Psoas muscle (tissue), 8 donors: ENCODE data around the gene CADM1. TPM values are rescaled to one million over a fixed set of nuclear protein-coding genes. Genes with fewer than 3 reads are reported as not detected.

Source experiments
- ATAC-seq, 4 donors: fragments of 200-7000 bp; cut with Tn5 transposase; one replicate each; pipeline ENCODE4 v1.9.1; 2020; ENCODE audit warnings: moderate library complexity in 3 of 4, mild to moderate bottlenecking in 2 of 4
- DNase-seq, 2 donors: peaks; one replicate each; pipeline ENCODE4 v3.0.0-alpha.2; 2020
- H3K27ac ChIP-seq: fragments of 200-600 bp; one replicate; pipeline ENCODE4 v1.8.0; 2022
- H3K27me3 ChIP-seq, 3 donors: fragments of 200-600 bp in 1 of 3; one replicate each; pipeline versions ENCODE4 v1.6.1 to v1.8.0; 2013 to 2022; ENCODE audit warnings: low read length in 2 of 3, mild to moderate bottlenecking in 2 of 3, moderate library complexity in 1 of 3; ENCODE audit not compliant: insufficient read depth in 3 of 3
- H3K36me3 ChIP-seq, 2 donors: fragments of 200-600 bp in 1 of 2; one replicate each; pipeline versions ENCODE4 v1.6.1 to v1.8.0; 2013 to 2022; ENCODE audit warnings: low read depth in 1 of 2, mild to moderate bottlenecking in 1 of 2, moderate library complexity in 1 of 2; ENCODE audit not compliant: insufficient read depth in 1 of 2
- H3K4me1 ChIP-seq: fragments of 200-600 bp; one replicate; pipeline ENCODE4 v1.8.0; 2022
- H3K4me3 ChIP-seq: fragments of 200-600 bp; one replicate; pipeline ENCODE4 v1.8.0; 2022; ENCODE audit warnings: mild to moderate bottlenecking
- H3K9me3 ChIP-seq: fragments of 200-600 bp; one replicate; pipeline ENCODE4 v1.8.0; 2022
- WGBS, 3 donors: extraction: QIAGEN DNeasy Blood & Tissue Kit; methylation state at CpG; one replicate each; pipeline versions ENCODE4 v1.1.6 to v1.1.7; 2013; 5-methylcytosine and 5-hydroxymethylcytosine counted together
- intact Hi-C, 2 donors: fragments of 100-400 bp; cut with DNase I; formaldehyde crosslinking; loops; one replicate each; pipeline versions ENCODE4 v1.11.0 to v1.14.2; 2022
- polyA plus RNA-seq, 3 donors: library from polyadenylated mRNA; stranded (reverse); fragments of 200-250 nt; gene quantifications; one replicate each; pipeline ENCODE4 v1.2.3, GENCODE V29; 2013
- total RNA-seq, 4 donors: library from RNA; stranded (reverse); fragmentation: NEBNext Ultra II Directional in 2 of 4; extraction: Animal tissue kit (Norgen Biotek cat#: 25700) in 2 of 4; gene quantifications; one replicate each; pipeline versions ENCODE4 v1.2.1 to v1.2.4, GENCODE V29; 2021 to 2023
- TF ChIP-seq, protein P1 (sequence below): fragments of 200-600 bp; IDR thresholded peaks from one replicate; pipeline ENCODE4 v1.8.0; 2022; ENCODE audit warnings: antibody characterized with exemption
- donor health status: healthy with polysubstance abuse.
- donor health status: DM: no; HTN: no; CAD: no; lungs with moderate emphysema.
- donor health status: Bipolar disorder and iron deficiency.
- donor health status: healthy.
- donor health status: DM: yes; HTN: yes; CAD: no.
- donor health status: DM: no; HTN: no; CAD: no.
- donor health status: DM: no; HTN: no; CAD: no.
- donor health status: DM: yes; HTN: yes; CAD: no.

CADM1 gene
- total and polyA plus RNA-seq, 7 donors: 3.1 to 12.4 (median 9.5) TPM

DNA sequence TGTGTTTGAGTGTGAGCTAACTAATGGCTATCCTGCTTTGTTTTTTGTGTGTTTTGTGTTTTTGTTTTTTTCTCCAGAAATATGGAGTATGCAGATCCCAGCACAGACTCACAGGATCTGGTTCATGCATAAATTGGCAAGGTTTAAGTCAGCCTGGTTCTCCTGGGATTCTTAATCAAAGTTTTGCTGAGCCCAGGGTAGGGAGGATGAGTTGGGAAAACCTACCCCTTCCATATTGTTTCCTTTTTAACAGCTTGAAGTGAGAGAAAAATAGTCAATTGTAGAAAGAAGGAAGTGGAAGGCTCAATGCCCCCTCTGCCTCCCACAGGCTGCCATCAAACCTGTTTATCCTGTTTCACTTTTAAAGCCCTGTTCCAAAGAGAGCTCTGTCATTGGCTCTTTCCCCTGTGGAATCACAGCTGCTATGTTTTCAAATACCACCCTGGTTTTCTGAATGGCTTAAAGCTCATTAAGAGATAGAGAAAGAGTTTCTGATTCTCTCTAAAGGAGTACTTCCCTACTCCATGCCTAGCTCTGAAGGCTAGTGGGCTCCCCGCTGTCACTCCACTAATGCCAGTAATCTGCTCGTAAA lies 23.4 kb upstream of the CADM1 start:
- intact Hi-C loops: no loop called here
- Histone ChIP-seq H3K27me3 (no peaks in the 10 kb centered on the region), H3K4me1 (no peaks in the 10 kb centered on the region), H3K27ac (no peak overlapping the region), H3K4me3 (no peak overlapping the region), H3K36me3 (no peaks in the 10 kb centered on the region), H3K9me3 (no peaks in the 10 kb centered on the region)
- 95 to 100% (median 99%) methylated on average over 2 of the region's 2 CpGs for WGBS, 3 donors
- DNase-seq (no peak), ATAC-seq (no peak)
- TF ChIP-seq, protein P1, sequence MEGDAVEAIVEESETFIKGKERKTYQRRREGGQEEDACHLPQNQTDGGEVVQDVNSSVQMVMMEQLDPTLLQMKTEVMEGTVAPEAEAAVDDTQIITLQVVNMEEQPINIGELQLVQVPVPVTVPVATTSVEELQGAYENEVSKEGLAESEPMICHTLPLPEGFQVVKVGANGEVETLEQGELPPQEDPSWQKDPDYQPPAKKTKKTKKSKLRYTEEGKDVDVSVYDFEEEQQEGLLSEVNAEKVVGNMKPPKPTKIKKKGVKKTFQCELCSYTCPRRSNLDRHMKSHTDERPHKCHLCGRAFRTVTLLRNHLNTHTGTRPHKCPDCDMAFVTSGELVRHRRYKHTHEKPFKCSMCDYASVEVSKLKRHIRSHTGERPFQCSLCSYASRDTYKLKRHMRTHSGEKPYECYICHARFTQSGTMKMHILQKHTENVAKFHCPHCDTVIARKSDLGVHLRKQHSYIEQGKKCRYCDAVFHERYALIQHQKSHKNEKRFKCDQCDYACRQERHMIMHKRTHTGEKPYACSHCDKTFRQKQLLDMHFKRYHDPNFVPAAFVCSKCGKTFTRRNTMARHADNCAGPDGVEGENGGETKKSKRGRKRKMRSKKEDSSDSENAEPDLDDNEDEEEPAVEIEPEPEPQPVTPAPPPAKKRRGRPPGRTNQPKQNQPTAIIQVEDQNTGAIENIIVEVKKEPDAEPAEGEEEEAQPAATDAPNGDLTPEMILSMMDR: no peak

DNA sequence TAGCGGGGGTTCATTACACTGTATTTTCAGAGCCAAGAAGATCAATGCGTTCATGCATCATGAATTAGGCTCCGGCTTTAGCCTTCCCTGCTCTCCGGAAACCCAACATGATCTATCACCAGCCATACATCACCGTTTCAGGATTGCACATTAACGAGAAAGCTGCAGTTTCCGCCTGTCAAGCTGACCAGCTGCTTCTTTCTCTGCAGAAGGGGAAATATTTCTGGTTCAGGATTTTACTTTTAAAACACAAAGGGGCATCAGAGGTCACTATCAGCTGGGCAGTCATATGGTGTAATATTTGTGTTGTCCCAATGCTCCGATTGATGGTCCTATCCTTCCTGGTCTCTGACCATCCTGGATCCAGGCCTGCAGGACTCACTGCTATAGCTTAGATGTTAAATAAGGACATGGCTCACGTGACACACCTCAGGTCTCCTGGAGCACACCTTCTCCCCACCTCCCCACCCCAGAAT lies 21.4 kb upstream of the CADM1 start:
- H3K4me3 ChIP-seq: no peak overlapping the region
- H3K9me3 ChIP-seq: no peaks in the 10 kb centered on the region
- no peaks in the 10 kb centered on the region for H3K36me3 ChIP-seq
- no peak overlapping the region for H3K27ac ChIP-seq
- intact Hi-C loops: no loop called here
- DNase-seq: no peak
- H3K4me1 ChIP-seq: no peaks in the 10 kb centered on the region
- TF ChIP-seq, protein P1: no peak
- ATAC-seq: no peak
- peaks cover 0 to 4% (median 0%) of the 10 kb centered on the region in 3 donors for H3K27me3 ChIP-seq
- 76 to 80% (median 76%) methylated on average over 9 of the region's 9 CpGs for WGBS, 3 donors

DNA sequence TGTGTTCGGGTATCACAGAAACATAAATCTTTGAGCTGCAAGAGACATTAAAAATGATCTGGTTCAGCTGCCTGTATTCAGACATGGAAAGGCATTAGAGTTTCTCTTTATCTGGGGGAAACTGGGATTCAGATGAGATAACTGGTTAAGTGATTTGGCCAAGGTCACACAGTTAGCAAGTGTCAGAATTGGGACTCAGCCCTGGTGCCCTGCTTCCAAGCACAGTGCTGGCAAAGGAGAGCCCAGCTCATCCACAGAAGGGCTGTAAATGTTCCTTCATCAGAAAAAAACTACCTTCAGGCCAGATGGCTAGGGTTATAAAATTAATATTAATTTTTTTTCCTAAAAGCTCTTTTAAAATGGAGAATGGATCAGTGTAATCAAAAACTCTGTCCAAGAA lies 20.4 kb upstream of the CADM1 start:
- H3K4me1 ChIP-seq: no peaks in the 10 kb centered on the region
- H3K27ac ChIP-seq: no peak overlapping the region
- 0 to 84% (median 48%) methylated on average over 1 of the region's 1 CpG for WGBS, 3 donors
- intact Hi-C loops: no loop called here
- H3K27me3 ChIP-seq: peaks cover 0 to 4% (median 0%) of the 10 kb centered on the region in 3 donors
- DNase-seq (no peak), ATAC-seq (no peak)
- H3K9me3 ChIP-seq: no peaks in the 10 kb centered on the region
- TF ChIP-seq, protein P1: no peak
- H3K4me3 ChIP-seq: no peak overlapping the region
- no peaks in the 10 kb centered on the region for H3K36me3 ChIP-seq

DNA sequence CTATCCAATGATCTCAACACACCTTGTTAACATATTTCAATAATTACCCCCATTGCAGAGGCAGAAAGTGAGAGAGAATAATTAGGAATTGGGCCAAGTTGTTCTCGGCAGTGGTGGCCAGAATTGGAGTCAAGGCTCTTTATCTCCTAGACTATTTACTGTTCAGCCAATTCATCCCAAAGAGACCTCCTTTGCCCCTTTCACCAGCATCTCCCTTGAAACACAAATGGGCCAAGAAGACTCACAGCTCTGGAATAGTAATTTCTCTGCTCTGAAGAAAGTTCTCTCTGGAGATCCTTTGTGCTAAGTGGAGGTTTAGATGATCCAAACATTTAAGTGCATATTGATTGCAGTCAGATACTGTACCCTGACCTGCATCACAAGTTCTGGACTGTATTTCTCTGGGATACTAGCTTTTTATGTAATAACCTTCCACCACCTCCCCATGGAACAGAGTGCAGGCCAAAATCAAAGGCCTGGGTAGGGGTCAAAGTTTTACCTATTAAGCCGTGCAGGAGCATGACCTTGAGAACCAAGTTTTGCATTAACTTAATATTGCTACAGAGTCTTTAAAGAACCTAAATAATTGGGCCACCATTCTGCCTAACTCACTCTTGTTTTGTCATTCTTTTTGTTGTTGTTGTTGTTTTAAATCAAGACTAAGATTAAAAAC lies 19.6 kb upstream of the CADM1 start:
- no peaks in the 10 kb centered on the region for H3K9me3 ChIP-seq
- H3K4me1 ChIP-seq: no peaks in the 10 kb centered on the region
- WGBS, 3 donors: 63 to 74% (median 65%) methylated on average over 2 of the region's 2 CpGs
- H3K27me3 ChIP-seq: peaks cover 0 to 4% (median 0%) of the 10 kb centered on the region in 3 donors
- intact Hi-C loops: no loop called here
- no peaks in the 10 kb centered on the region for H3K36me3 ChIP-seq
- ATAC-seq (no peak), DNase-seq (no peak)
- TF ChIP-seq, protein P1: no peak
- H3K4me3 ChIP-seq: no peak overlapping the region
- no peak overlapping the region for H3K27ac ChIP-seq
